Measurements from ENCODE around the gene PYGM. TPM values are rescaled to one million over a fixed set of nuclear protein-coding genes. Genes with fewer than 3 reads are reported as not detected.

Gene PYGM
- total RNA-seq, 1 donor from 2014 or later = 4.8 TPM

GRCh38 chr11:64763526-64764039, 3.8 kb upstream of the PYGM start:
- H3K4me3 Mint-ChIP-seq = peak overlapping the region; percentile 52
- no peaks in the 10 kb centered on the region for H3K9me3 Mint-ChIP-seq
- no peak for TF ChIP-seq CTCF (IDR thresholded peaks at IDR 0.05)
- ChIA-PET POLR2A (interaction anchor here (0.6 to 7.7 kb wide), 8 partner anchors 8 to 429 kb away, joined by 3 to 158 read pairs (median 6); partner anchors contain the start of genes RASGRP2 and SF1), CTCF (interaction anchor here (0.9 to 2.3 kb wide), 8 partner anchors 7 to 37 kb away, joined by 3 to 11 read pairs (median 5); partner anchors contain the start of gene RASGRP2)
- H3K36me3 Mint-ChIP-seq (ENCODE audit: low read depth) = peaks cover 67% of the 10 kb centered on the region
- peak overlapping the region; percentile 85 for H3K27ac Mint-ChIP-seq
- intact Hi-C loops (cut with micrococcal nuclease) = loop anchor here (1.0 to 2.0 kb wide), 3 partner anchors 9 to 18 kb away; no protein-coding TSS in a partner anchor
- H3K4me1 Mint-ChIP-seq = peaks cover 91% of the 10 kb centered on the region
- H3K27me3 Mint-ChIP-seq = no peaks in the 10 kb centered on the region
- DNase-seq (no peak), ATAC-seq (ENCODE audit: low read depth) (no peak)

- CTCF ChIA-PET = interaction anchor here (0.9 to 2.3 kb wide), 8 partner anchors 8 to 37 kb away, joined by 3 to 11 read pairs (median 4); partner anchors contain the start of gene RASGRP2
- DNase-seq (no peak), ATAC-seq (ENCODE audit: low read depth) (peak; percentile 41)
- intact Hi-C loops (cut with micrococcal nuclease) = loop anchor here (2.0 kb wide), 1 partner anchor 14 kb away; no protein-coding TSS in a partner anchor
- Mint-ChIP-seq H3K36me3 (ENCODE audit: low read depth) (peaks cover 60% of the 10 kb centered on the region), H3K9me3 (no peaks in the 10 kb centered on the region), H3K4me1 (peaks cover 86% of the 10 kb centered on the region), H3K27ac (peak overlapping the region; percentile 85), H3K4me3 (peak overlapping the region; percentile 29), H3K27me3 (no peaks in the 10 kb centered on the region)
- POLR2A ChIA-PET = interaction anchor here (0.6 to 7.7 kb wide), 9 partner anchors 9 to 428 kb away, joined by 3 to 158 read pairs (median 5); partner anchors contain the start of genes RASGRP2 and SF1
- no peak for TF ChIP-seq CTCF (IDR thresholded peaks at IDR 0.05)
Measured at GRCh38 chr11:64762674-64763525, 3.1 kb upstream of the PYGM start.

- Mint-ChIP-seq H3K4me3 (peak overlapping the region; percentile 29), H3K27me3 (no peaks in the 10 kb centered on the region), H3K4me1 (peaks cover 80% of the 10 kb centered on the region), H3K27ac (peak overlapping the region; percentile 85), H3K36me3 (ENCODE audit: low read depth) (peaks cover 54% of the 10 kb centered on the region), H3K9me3 (no peaks in the 10 kb centered on the region)
- CTCF ChIA-PET = interaction anchor here (0.9 to 2.3 kb wide), 4 partner anchors 9 to 19 kb away, joined by 3 to 11 read pairs (median 4); partner anchors contain the start of gene RASGRP2
- no peak for DNase-seq
- POLR2A ChIA-PET = interaction anchor here (0.6 to 7.7 kb wide), 7 partner anchors 9 to 78 kb away, joined by 3 to 158 read pairs (median 6); partner anchors contain the start of genes RASGRP2 and SF1
- intact Hi-C loops (cut with micrococcal nuclease) = loop anchor here (2.0 kb wide), 1 partner anchor 15 kb away; no protein-coding TSS in a partner anchor
- no peak for TF ChIP-seq CTCF (IDR thresholded peaks at IDR 0.05)
- peak; percentile 6 for ATAC-seq (ENCODE audit: low read depth)
Measured at GRCh38 chr11:64762277-64762673, 2.5 kb upstream of the PYGM start.

GRCh38 chr11:64760759-64761420, 1.1 kb upstream of the PYGM start:
- H3K9me3 Mint-ChIP-seq = no peaks in the 10 kb centered on the region
- TF ChIP-seq CTCF (IDR thresholded peaks at IDR 0.05) = no peak
- H3K4me3 Mint-ChIP-seq = no peak overlapping the region
- ChIA-PET CTCF (interaction anchor here (0.7 to 1.1 kb wide), 3 partner anchors 13 to 26 kb away, joined by 3 to 5 read pairs (median 3); partner anchors contain the start of gene RASGRP2), POLR2A (interaction anchor here (0.6 to 7.7 kb wide), 10 partner anchors 8 to 740 kb away, joined by 3 to 158 read pairs (median 4); partner anchors contain the start of genes RASGRP2 and SF1)
- ATAC-seq (ENCODE audit: low read depth) (no peak), DNase-seq (no peak)
- H3K36me3 Mint-ChIP-seq (ENCODE audit: low read depth) = peaks cover 45% of the 10 kb centered on the region
- intact Hi-C loops (cut with micrococcal nuclease) = no loop called here
- peaks cover 70% of the 10 kb centered on the region for H3K4me1 Mint-ChIP-seq
- peak overlapping the region; percentile 85 for H3K27ac Mint-ChIP-seq
- no peaks in the 10 kb centered on the region for H3K27me3 Mint-ChIP-seq

Measured in activated B cell treated with CpG ODN at 0.5 μM for 24 hours (primary cell).